DOHH2 (cell line): Measurements from ENCODE around the gene RPL29.

Experiments
- H3F3A ChIP-seq: fragments of 200-600 bp; sonication (generic), shearing (Covaris generic); 2 replicates; pipeline ENCODE4 v1.6.0; 2016; ENCODE audit warnings: antibody characterized with exemption, mild to moderate bottlenecking; ENCODE audit not compliant: control insufficient read depth, insufficient read depth
- H3K27ac ChIP-seq: fragments of 200-600 bp; sonication (generic); 2 replicates; pipeline ENCODE4 v1.5.1; 2014; ENCODE audit warnings: low read depth, mild to moderate bottlenecking, low read length, moderate library complexity
- H3K27me3 ChIP-seq: fragments of 200-600 bp; sonication (generic); 2 replicates; pipeline ENCODE4 v1.6.1; 2014; ENCODE audit warnings: mild to moderate bottlenecking, low read length, mixed read lengths; ENCODE audit not compliant: control insufficient read depth
- H3K36me3 ChIP-seq: fragments of 200-600 bp; sonication (generic); 2 replicates; pipeline ENCODE4 v1.6.1; 2014; ENCODE audit warnings: mild to moderate bottlenecking, low read length, moderate library complexity, mixed read lengths; ENCODE audit not compliant: control insufficient read depth
- H3K4me1 ChIP-seq: fragments of 200-600 bp; sonication (generic); 2 replicates; pipeline ENCODE4 v1.6.1; 2014; ENCODE audit warnings: mild to moderate bottlenecking, low read length, mixed read lengths; ENCODE audit not compliant: control insufficient read depth
- H3K4me2 ChIP-seq: fragments of 200-600 bp; sonication (generic); 2 replicates; pipeline ENCODE4 v1.6.0; 2014; ENCODE audit warnings: mild to moderate bottlenecking, low read length, moderate library complexity
- H3K4me3 ChIP-seq: fragments of 200-600 bp; sonication (generic); 2 replicates; pipeline ENCODE4 v1.5.1; 2014; ENCODE audit warnings: mild to moderate bottlenecking, low read length, mixed read lengths
- H3K79me2 ChIP-seq: fragments of 200-600 bp; sonication (generic); 2 replicates; pipeline ENCODE4 v1.6.1; 2014; ENCODE audit warnings: mild to moderate bottlenecking, low read length, mixed read lengths; ENCODE audit not compliant: control insufficient read depth
- H3K9me2 ChIP-seq: fragments of 200-600 bp; sonication (generic); replicated peaks from 2 replicates; pipeline ENCODE4 v1.6.1; 2014; ENCODE audit warnings: mild to moderate bottlenecking, low read length, mixed read lengths; ENCODE audit not compliant: control insufficient read depth
- H3K9me3 ChIP-seq: fragments of 200-600 bp; sonication (generic); 2 replicates; pipeline ENCODE4 v1.6.1; 2014; ENCODE audit warnings: antibody characterized with exemption, low read length, mixed read lengths; ENCODE audit not compliant: control insufficient read depth, insufficient read depth
- H4K20me1 ChIP-seq: fragments of 200-600 bp; sonication (generic); 2 replicates; pipeline ENCODE4 v1.6.0; 2014; ENCODE audit warnings: low read depth, mild to moderate bottlenecking, antibody characterized with exemption, low read length, moderate library complexity; ENCODE audit not compliant: control insufficient read depth, insufficient read depth
- CTCF ChIP-seq: fragments of 200-600 bp; sonication (generic); IDR thresholded peaks from one replicate; pipeline ENCODE4 v1.5.1; 2014; ENCODE audit warnings: antibody characterized with exemption, mild to moderate bottlenecking, low read depth, low read length; ENCODE audit not compliant: poor library complexity, severe bottlenecking
- EZH2phosphoT487 ChIP-seq: fragments of 200-600 bp; sonication (generic); IDR thresholded peaks from 2 replicates; pipeline ENCODE4 v1.6.1; 2017; ENCODE audit warnings: borderline replicate concordance, mild to moderate bottlenecking, antibody characterized with exemption, low read length, moderate library complexity, mixed read lengths

RPL29 gene

DNA sequence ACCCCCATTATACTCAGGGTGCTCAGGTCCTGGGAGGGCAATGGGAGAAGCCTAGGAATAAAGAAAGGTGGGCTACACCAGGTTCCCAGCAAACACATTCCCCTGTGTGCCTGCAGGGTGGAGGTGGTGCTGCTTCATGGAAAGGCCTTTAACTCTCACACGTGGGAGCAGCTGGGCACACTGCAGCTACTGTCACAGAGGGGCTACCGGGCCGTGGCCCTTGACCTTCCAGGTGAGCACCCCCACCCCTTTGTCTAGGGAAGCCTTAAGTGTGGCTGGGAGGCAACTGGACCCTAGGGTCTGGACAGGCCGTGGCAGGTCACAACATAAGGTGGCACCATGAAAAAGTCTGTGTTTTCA is 17.6 kb downstream of the RPL29 start:
- Histone ChIP-seq H3K4me2 (no peak overlapping the region), H3K27ac (no peak overlapping the region)

DNA sequence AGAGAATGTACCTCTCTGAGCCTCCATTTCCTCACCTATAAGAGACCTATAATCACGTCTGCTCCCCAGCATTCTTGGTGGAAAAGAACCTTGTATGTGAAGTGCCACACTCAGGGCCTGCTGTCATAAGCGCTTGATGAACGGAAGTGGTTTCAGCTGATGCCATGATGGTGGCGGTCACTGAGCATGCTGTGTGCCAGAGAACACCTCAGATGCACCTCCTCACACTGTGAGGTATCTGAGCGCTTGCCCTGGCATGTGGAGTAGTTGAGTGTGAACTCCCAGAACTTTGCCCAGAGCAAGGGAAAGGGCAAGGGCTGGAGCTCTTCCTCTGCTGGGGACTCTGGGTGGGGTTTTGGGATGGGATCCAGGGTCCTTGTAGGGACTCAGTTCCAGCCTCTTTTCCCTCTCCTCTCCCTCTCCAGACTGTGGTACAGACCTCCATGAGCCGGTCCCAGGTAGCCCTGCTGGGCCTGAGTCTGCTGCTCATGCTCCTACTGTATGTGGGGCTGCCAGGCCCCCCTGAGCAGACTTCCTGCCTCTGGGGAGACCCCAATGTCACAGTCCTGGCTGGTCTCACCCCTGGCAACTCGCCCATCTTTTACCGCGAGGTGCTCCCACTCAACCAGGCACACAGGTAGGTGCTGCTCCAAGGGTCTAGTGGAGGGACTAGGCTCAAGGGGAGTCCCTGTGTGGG is 18.1 kb downstream of the RPL29 start:
- Histone ChIP-seq H3K4me1 (peaks cover 34% of the 10 kb centered on the region), H3K9me2 (no peaks in the 10 kb centered on the region), H3K27ac (no peak overlapping the region), H3K9me3 (no peaks in the 10 kb centered on the region), H3K36me3 (peaks cover 8% of the 10 kb centered on the region), H3K79me2 (peaks cover 41% of the 10 kb centered on the region), H4K20me1 (no peaks in the 10 kb centered on the region), H3K4me2 (no peak overlapping the region), H3K4me3 (no peak overlapping the region), H3F3A (peaks cover 25% of the 10 kb centered on the region), H3K27me3 (no peaks in the 10 kb centered on the region)
- TF ChIP-seq CTCF (no peak), EZH2phosphoT487 (no peak)

More for the DNA sequence above, 17.6 kb downstream of the RPL29 start:
- peaks cover 41% of the 10 kb centered on the region for H3K79me2 ChIP-seq
- peaks cover 24% of the 10 kb centered on the region for H3F3A ChIP-seq
- H4K20me1 ChIP-seq, result no peaks in the 10 kb centered on the region
- no peak overlapping the region for H3K4me3 ChIP-seq
- H3K9me3 ChIP-seq, result no peaks in the 10 kb centered on the region
- H3K4me1 ChIP-seq, result peaks cover 37% of the 10 kb centered on the region
- H3K36me3 ChIP-seq, result peaks cover 8% of the 10 kb centered on the region
- H3K27me3 ChIP-seq, result no peaks in the 10 kb centered on the region
- TF ChIP-seq EZH2phosphoT487 (no peak), CTCF (no peak)
- H3K9me2 ChIP-seq, result no peaks in the 10 kb centered on the region

GRCh38 chr3:51975852-51976549 is 19.7 kb downstream of the RPL29 start:
- no peaks in the 10 kb centered on the region for H4K20me1 ChIP-seq
- peaks cover 24% of the 10 kb centered on the region for H3F3A ChIP-seq
- peaks cover 19% of the 10 kb centered on the region for H3K4me1 ChIP-seq
- H3K36me3 ChIP-seq, result peaks cover 15% of the 10 kb centered on the region
- H3K4me3 ChIP-seq, result peak overlapping the region; percentile 99
- TF ChIP-seq EZH2phosphoT487 (no peak), CTCF (peak; percentile 14)
- H3K79me2 ChIP-seq, result peaks cover 32% of the 10 kb centered on the region
- no peak overlapping the region for H3K27ac ChIP-seq
- peak overlapping the region; percentile 95 for H3K4me2 ChIP-seq
- no peaks in the 10 kb centered on the region for H3K27me3 ChIP-seq
- H3K9me2 ChIP-seq, result no peaks in the 10 kb centered on the region
- H3K9me3 ChIP-seq, result no peaks in the 10 kb centered on the region
